ENCODE data around the gene LAMTOR1. TPM values are rescaled to one million over a fixed set of nuclear protein-coding genes. Genes with fewer than 3 reads are reported as not detected.

The LAMTOR1 gene
- total RNA-seq, 1 donor from 2014 or later = 80.3 TPM

DNA sequence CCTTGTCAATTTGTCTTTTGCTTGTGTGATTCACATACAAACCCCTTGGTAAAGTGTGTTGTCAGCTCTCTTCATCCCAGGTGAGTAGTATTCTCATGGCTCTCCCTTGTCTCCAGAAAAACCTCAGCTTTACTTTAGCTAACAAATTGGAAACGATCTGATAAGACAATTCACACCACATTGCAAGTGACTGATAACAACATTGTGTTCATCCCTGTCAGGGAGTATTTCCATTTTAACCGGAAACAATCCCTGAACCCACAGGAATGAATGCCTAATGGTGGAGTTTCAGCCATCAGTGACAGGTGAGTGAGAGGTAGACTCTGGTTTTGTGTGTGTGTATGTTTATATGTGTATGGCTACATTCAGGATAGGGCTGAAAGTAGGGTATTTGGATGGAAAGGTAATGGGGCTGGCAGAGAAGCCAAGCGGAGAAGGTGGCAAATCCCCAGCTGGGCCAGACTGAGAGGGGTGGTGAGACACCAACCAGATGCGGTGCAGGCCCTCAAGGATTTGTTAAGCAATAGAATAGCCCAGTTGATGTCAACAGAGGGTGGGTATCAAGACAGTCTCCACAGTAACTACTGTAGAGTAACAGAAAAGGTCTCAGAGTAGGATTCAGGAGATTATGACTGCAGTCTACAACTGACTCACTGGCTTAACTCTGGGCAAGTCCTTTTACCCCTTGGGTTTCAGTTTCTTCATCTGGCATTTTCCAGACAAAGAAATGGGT is 14.9 kb downstream of the LAMTOR1 start:
- ATAC-seq (no peak), DNase-seq (ENCODE audit: missing footprints) (no peak)
- intact Hi-C loops (cut with DNase I) = no loop called here

DNA sequence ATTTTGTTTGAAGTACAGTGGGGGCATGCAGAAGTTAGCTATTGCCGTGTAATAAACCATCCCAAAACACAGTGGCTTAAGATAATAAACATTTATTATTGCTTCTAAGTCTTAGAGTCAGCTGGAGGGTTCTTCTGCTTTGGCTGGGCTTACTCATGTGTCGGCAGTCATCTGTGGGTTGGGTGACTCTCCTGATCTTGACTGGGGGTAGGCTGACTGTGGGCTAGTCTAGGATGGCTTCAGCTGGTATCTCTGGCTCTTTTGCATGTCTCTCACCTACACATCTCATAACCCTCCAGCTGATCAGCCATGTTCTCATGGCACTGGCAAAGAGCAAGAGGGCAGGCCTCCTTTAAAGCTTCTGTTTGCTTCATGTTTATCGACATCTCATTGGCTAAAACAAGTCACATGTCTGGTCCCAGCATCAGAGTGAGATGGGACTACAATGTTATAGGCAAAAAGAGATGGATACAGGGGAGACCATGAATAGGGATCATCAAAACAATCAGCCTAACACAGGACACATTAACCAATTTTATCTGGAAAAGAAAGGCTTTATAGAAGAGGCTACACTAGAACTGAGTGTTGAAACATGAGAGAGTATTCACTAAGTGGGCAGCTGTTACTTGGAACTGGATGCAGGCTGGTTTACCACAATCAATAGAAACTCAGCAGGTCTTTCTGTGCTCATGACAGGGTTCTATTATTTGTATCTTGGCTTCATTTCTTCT is 17.3 kb downstream of the LAMTOR1 start:
- ATAC-seq = no peak
- no peak for DNase-seq (ENCODE audit: missing footprints)
- intact Hi-C loops (cut with DNase I) = no loop called here

GRCh38 chr11:72084965-72085364 is 18.1 kb downstream of the LAMTOR1 start:
- no peak for ATAC-seq
- intact Hi-C loops (cut with DNase I) = no loop called here
- DNase-seq (ENCODE audit: missing footprints) = no peak

- no peak for DNase-seq (ENCODE audit: missing footprints)
- intact Hi-C loops (cut with DNase I) = no loop called here
- no peak for ATAC-seq
Measured at GRCh38 chr11:72084076-72084475, 19.0 kb downstream of the LAMTOR1 start.

DNA sequence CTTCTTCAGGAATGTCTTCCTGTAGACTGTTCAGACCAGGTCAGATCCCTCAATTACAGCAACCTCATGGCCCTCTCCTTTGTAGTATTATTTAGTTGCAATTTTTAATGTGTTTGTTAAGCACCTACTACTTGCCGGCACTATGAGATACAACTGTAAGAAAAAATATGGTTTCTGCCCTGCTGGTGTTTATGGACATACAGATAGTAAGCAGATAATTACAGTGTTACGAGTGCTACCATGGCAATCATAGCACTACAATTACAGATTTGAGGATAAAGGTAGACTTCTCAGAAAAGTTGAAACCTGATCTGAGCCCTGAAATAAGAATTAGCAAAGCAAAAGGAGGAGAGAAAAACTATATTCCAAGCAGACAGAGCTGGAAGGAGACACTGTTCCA is 19.7 kb downstream of the LAMTOR1 start:
- intact Hi-C loops (cut with DNase I) = no loop called here
- DNase-seq (ENCODE audit: missing footprints) (no peak), ATAC-seq (no peak)

- no peak for ATAC-seq
- no peak for DNase-seq (ENCODE audit: missing footprints)
- intact Hi-C loops (cut with DNase I) = no loop called here
Measured at GRCh38 chr11:72081821-72082453, 21.2 kb downstream of the LAMTOR1 start.

DNA sequence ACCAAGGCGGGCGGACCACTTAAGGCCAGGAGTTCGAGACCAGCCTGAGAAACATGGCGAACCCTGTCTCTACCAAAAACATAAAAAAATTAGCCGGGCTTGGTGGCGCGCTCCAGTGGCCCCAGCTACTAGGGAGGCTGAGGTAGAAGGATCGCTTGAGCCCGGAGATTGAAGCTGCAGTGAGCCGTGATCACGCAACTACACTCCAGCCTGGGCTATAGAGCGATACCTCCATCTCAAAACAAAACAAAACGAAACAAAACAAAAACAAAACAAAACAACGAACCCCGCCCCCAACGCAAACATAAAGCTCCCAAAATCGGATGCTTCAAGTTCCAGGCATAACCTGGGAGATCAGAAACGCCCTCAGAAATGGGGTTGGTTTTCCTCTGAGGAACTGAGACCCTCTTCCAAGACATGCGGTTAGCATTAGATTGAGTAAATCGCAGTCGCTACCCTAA is 21.9 kb downstream of the LAMTOR1 start:
- no peak for ATAC-seq
- DNase-seq (ENCODE audit: missing footprints) = no peak
- intact Hi-C loops (cut with DNase I) = no loop called here

GRCh38 chr11:72080326-72081183 is 22.5 kb downstream of the LAMTOR1 start, which contains the start of the genes LRRC51 and NUMA1:
Gene LRRC51 (plus strand): TSS chr11:72080850. CDS start chr11:72089084, 8,234 bp downstream.
Gene NUMA1 (minus strand): TSS chr11:72080542. CDS start chr11:72035943, 44,599 bp downstream.
- DNase-seq (ENCODE audit: missing footprints) = peak; percentile 100
- intact Hi-C loops (cut with DNase I) = loop anchor here (1.0 kb wide), 2 partner anchors 32 to 39 kb away; partner anchors contain the start of gene ANAPC15
- ATAC-seq = peak; percentile 98

GRCh38 chr11:72079819-72080325 is 23.2 kb downstream of the LAMTOR1 start:
- intact Hi-C loops (cut with DNase I) = loop anchor here (1.0 kb wide), 2 partner anchors 32 to 39 kb away; partner anchors contain the start of gene ANAPC15
- ATAC-seq = peak; percentile 2
- no peak for DNase-seq (ENCODE audit: missing footprints)

- no peak for DNase-seq (ENCODE audit: missing footprints)
- no peak for ATAC-seq
- intact Hi-C loops (cut with DNase I) = no loop called here
Measured at GRCh38 chr11:72078477-72078876, 24.6 kb downstream of the LAMTOR1 start.

DNA sequence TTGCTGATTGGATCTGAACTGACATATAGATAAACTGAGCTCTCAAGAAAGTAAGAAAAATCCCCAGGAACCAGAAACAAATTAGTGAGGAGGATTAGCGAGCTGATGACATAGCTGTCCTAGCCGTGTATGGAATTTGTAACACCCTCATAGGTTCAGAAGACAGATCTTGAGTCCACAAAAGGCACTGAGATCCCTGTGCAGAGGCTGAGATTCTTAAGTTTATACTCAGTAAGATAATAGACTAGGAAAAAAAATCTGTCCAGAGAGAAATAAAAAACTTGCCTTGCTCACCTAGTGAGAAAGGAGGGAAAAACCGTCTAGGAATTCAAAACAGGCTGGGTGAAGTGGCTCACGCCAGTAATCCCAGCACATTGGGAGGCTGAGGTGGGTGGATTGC is 27.3 kb downstream of the LAMTOR1 start:
- DNase-seq (ENCODE audit: missing footprints) (no peak), ATAC-seq (no peak)
- intact Hi-C loops (cut with DNase I) = no loop called here

DNA sequence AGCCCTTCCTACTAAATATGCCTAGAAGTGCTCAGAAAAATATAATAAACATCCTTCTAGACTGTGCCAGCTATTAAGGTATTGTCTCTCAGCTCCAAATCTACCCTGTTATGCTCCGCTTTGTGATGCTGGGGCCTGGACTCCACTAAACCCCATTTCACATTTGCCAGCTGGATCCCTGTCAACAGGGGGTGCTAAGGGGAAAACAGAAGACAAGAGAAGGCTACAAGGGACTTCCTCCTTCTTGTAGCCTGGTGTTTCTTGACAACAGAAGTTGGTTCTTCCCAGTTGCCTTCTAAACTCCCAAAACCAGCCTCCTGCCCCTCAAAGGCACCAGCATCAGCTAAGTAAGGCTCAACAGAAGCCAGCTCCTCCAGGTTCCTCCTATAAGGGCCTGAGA is 28.0 kb downstream of the LAMTOR1 start:
- DNase-seq (ENCODE audit: missing footprints) = no peak
- intact Hi-C loops (cut with DNase I) = no loop called here
- ATAC-seq = no peak

- no peak for DNase-seq (ENCODE audit: missing footprints)
- intact Hi-C loops (cut with DNase I) = no loop called here
- ATAC-seq = no peak
Measured at GRCh38 chr11:72072348-72072747, 30.7 kb downstream of the LAMTOR1 start.

DNA sequence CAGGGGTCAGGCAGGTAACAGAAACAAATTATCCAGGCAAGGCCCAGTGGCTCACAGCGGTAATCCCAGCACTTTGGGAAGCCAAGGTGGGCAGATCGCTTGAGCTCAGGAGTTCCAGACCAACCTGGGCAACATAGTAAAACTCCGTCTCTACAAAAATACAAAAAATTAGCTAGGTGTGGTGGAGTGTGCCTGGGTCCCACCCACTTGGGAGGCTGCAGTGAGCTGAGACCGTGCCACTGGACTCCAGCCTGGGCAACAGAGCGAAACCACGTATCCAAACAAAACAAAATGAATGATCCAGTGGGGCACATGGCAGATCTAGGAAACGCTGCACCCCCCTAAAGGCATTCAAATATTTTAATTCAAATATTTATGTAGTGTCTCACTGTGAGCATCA is 32.6 kb downstream of the LAMTOR1 start:
- intact Hi-C loops (cut with DNase I) = no loop called here
- DNase-seq (ENCODE audit: missing footprints) (no peak), ATAC-seq (no peak)

DNA sequence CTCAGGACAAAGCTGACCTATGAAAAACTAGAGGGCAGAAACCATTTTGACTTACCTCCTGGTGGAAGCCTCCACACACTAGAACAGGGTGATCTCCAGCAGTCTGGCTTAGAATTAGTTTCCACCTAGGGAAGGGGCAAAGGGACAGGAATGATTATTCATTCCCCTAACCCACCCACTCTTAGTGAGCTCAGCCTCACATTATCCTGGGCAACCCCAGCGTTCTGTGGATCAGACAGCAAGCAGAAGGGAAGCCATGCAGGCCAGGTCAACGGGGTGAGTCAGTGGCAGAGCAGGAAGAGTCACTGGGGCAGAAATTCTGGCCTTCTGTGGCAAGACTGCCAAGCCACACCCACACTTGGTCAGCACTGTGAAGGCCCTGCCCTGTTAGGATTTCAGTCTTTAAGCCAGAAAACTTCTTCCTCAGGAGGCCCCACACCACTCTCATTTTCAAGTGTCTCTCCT is 33.3 kb downstream of the LAMTOR1 start:
- intact Hi-C loops (cut with DNase I) = no loop called here
- peak; percentile 96 for ATAC-seq
- peak; percentile 88 for DNase-seq (ENCODE audit: missing footprints)

- ATAC-seq (peak; percentile 19), DNase-seq (ENCODE audit: missing footprints) (no peak)
- intact Hi-C loops (cut with DNase I) = no loop called here
Measured at GRCh38 chr11:72069200-72069599, 33.9 kb downstream of the LAMTOR1 start.

- ATAC-seq (no peak), DNase-seq (ENCODE audit: missing footprints) (no peak)
- intact Hi-C loops (cut with DNase I) = loop anchor here (2.0 kb wide), 1 partner anchor 15 kb away; no protein-coding TSS in a partner anchor
Measured at GRCh38 chr11:72067676-72068075, 35.4 kb downstream of the LAMTOR1 start.

- intact Hi-C loops (cut with DNase I) = loop anchor here (2.0 kb wide), 1 partner anchor 14 kb away; no protein-coding TSS in a partner anchor
- no peak for DNase-seq (ENCODE audit: missing footprints)
- no peak for ATAC-seq
Measured at GRCh38 chr11:72067266-72067665, 35.8 kb downstream of the LAMTOR1 start.
